ENCODE data around the gene SMIM13.
"Not testable (repeated sequence)": the region's sequence is repeated elsewhere in the genome, so short reads cannot be mapped to it uniquely, and the experiment has no call there.

The SMIM13 gene

GRCh38 chr6:11108726-11109125 is 15.1 kb downstream of the SMIM13 start:
- H3K4me3 ChIP-seq (ENCODE audit: low read depth, low read length), result no peak overlapping the region
- no peak for DNase-seq (ENCODE audit: low read depth)
- TF ChIP-seq CTCF (IDR thresholded peaks at IDR 0.05; ENCODE audit: low read depth, low read length, missing control alignments), result no peak

- no peak within 1 kb of the TSS for H3K4me3 ChIP-seq (ENCODE audit: low read depth, low read length)
- no peak for DNase-seq (ENCODE audit: low read depth)
- TF ChIP-seq CTCF (IDR thresholded peaks at IDR 0.05; ENCODE audit: low read depth, low read length, missing control alignments), result no peak
Measured at GRCh38 chr6:11110921-11111768, 17.5 kb downstream of the SMIM13 start, which contains the start of gene ERVFRD-1. ERVFRD-1 (minus strand) TSS chr6:11111725; CDS start chr6:11105310, 6,415 bp downstream.

- no peak overlapping the region for H3K4me3 ChIP-seq (ENCODE audit: low read depth, low read length)
- no peak for DNase-seq (ENCODE audit: low read depth)
- TF ChIP-seq CTCF (IDR thresholded peaks at IDR 0.05; ENCODE audit: low read depth, low read length, missing control alignments), result no peak
Measured at GRCh38 chr6:11111769-11112437, 18.3 kb downstream of the SMIM13 start.

GRCh38 chr6:11113038-11113437 is 19.4 kb downstream of the SMIM13 start:
- TF ChIP-seq CTCF (IDR thresholded peaks at IDR 0.05; ENCODE audit: low read depth, low read length, missing control alignments), result no peak
- no peak overlapping the region for H3K4me3 ChIP-seq (ENCODE audit: low read depth, low read length)
- DNase-seq (ENCODE audit: low read depth), result no peak

- DNase-seq (ENCODE audit: low read depth); H3K4me3 ChIP-seq (ENCODE audit: low read depth, low read length): not testable (repeated sequence)
Measured at GRCh38 chr6:11115808-11116536, 22.3 kb downstream of the SMIM13 start.

GRCh38 chr6:11120271-11121005 is 26.8 kb downstream of the SMIM13 start:
- no peak for TF ChIP-seq CTCF (IDR thresholded peaks at IDR 0.05; ENCODE audit: low read depth, low read length, missing control alignments)
- no peak overlapping the region for H3K4me3 ChIP-seq (ENCODE audit: low read depth, low read length)
- DNase-seq (ENCODE audit: low read depth), result no peak
